ENCODE data around the gene PRKAA2.

The PRKAA2 gene

GRCh38 chr1:56648546-56648945, 3.4 kb downstream of the PRKAA2 start:
- TF ChIP-seq POU2F2 (IDR thresholded peaks at IDR 0.05; ENCODE audit: low read depth, low read length), result no peak
- no peak for DNase-seq (ENCODE audit: insufficient read length, low spot score)
- no peak for FAIRE-seq

GRCh38 chr1:56654126-56654923, 9.2 kb downstream of the PRKAA2 start:
- no peak for DNase-seq (ENCODE audit: insufficient read length, low spot score)
- no peak for FAIRE-seq
- TF ChIP-seq POLR2AphosphoS5 (IDR thresholded peaks at IDR 0.05; ENCODE audit: low read depth, low read length) (no peak), PAX5 (IDR thresholded peaks at IDR 0.05; ENCODE audit: insufficient read depth, low read length, severe bottlenecking) (no peak), SPI1 (IDR thresholded peaks at IDR 0.05; ENCODE audit: low read depth, low read length) (no peak), POLR2A (IDR thresholded peaks at IDR 0.05; ENCODE audit: low read depth, low read length) (no peak), POU2F2 (IDR thresholded peaks at IDR 0.05; ENCODE audit: low read depth, low read length) (no peak), TAF1 (IDR thresholded peaks at IDR 0.05; ENCODE audit: low read depth, low read length) (no peak)

- TF ChIP-seq POLR2AphosphoS5 (IDR thresholded peaks at IDR 0.05; ENCODE audit: low read depth, low read length) (no peak), POLR2A (IDR thresholded peaks at IDR 0.05; ENCODE audit: low read depth, low read length) (no peak), POU2F2 (IDR thresholded peaks at IDR 0.05; ENCODE audit: low read depth, low read length) (no peak), SPI1 (IDR thresholded peaks at IDR 0.05; ENCODE audit: low read depth, low read length) (no peak), PAX5 (IDR thresholded peaks at IDR 0.05; ENCODE audit: insufficient read depth, low read length, severe bottlenecking) (no peak), TAF1 (IDR thresholded peaks at IDR 0.05; ENCODE audit: low read depth, low read length) (no peak)
- DNase-seq (ENCODE audit: insufficient read length, low spot score), result no peak
- no peak for FAIRE-seq
These were observed 11.0 kb downstream of the PRKAA2 start for GRCh38 chr1:56655991-56656613.

DNA sequence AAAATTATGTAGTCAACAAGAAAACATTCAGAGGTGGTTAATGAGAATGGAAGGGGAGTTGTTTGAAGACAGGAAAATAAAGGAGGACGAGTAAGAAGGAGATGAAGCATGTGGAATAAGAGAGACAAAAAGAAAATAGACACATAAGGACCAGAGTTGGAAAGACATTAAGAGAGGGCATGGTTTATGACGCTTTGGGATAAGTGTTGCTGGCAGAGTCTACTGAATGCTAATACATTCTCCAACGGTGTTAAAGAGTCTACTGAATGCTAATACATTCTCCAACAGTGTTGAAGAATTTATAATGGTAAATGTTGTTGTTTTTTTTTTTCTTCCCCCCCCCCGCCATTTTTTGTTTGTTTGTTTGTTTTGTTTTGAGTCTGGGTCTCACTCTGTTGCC, 13.1 kb downstream of the PRKAA2 start:
- FAIRE-seq (no peak), DNase-seq (ENCODE audit: insufficient read length, low spot score) (no peak)
- TF ChIP-seq PAX5 (IDR thresholded peaks at IDR 0.05; ENCODE audit: insufficient read depth, low read length, severe bottlenecking), result no peak
- no peak for TF ChIP-seq POU2F2 (IDR thresholded peaks at IDR 0.05; ENCODE audit: low read depth, low read length)
- TF ChIP-seq POLR2AphosphoS5 (IDR thresholded peaks at IDR 0.05; ENCODE audit: low read depth, low read length), result no peak

- TF ChIP-seq POLR2A (IDR thresholded peaks at IDR 0.05; ENCODE audit: low read depth, low read length) (no peak), PAX5 (IDR thresholded peaks at IDR 0.05; ENCODE audit: insufficient read depth, low read length, severe bottlenecking) (no peak), POU2F2 (IDR thresholded peaks at IDR 0.05; ENCODE audit: low read depth, low read length) (no peak), POLR2AphosphoS5 (IDR thresholded peaks at IDR 0.05; ENCODE audit: low read depth, low read length) (no peak), TAF1 (IDR thresholded peaks at IDR 0.05; ENCODE audit: low read depth, low read length) (no peak), SPI1 (IDR thresholded peaks at IDR 0.05; ENCODE audit: low read depth, low read length) (no peak)
- no peak for DNase-seq (ENCODE audit: insufficient read length, low spot score)
- FAIRE-seq, result no peak
These were observed 15.2 kb downstream of the PRKAA2 start for GRCh38 chr1:56660293-56660692.

GRCh38 chr1:56663846-56664245, 18.7 kb downstream of the PRKAA2 start:
- DNase-seq (ENCODE audit: insufficient read length, low spot score) (no peak), FAIRE-seq (no peak)
- TF ChIP-seq POLR2A (IDR thresholded peaks at IDR 0.05; ENCODE audit: low read depth, low read length), result no peak
- TF ChIP-seq TAF1 (IDR thresholded peaks at IDR 0.05; ENCODE audit: low read depth, low read length), result no peak
- TF ChIP-seq POLR2AphosphoS5 (IDR thresholded peaks at IDR 0.05; ENCODE audit: low read depth, low read length), result no peak
- no peak for TF ChIP-seq SPI1 (IDR thresholded peaks at IDR 0.05; ENCODE audit: low read depth, low read length)
- TF ChIP-seq POU2F2 (IDR thresholded peaks at IDR 0.05; ENCODE audit: low read depth, low read length), result no peak
- TF ChIP-seq PAX5 (IDR thresholded peaks at IDR 0.05; ENCODE audit: insufficient read depth, low read length, severe bottlenecking), result no peak

GRCh38 chr1:56665384-56665783, 20.3 kb downstream of the PRKAA2 start:
- DNase-seq (ENCODE audit: insufficient read length, low spot score), result no peak
- FAIRE-seq, result no peak
- TF ChIP-seq PAX5 (IDR thresholded peaks at IDR 0.05; ENCODE audit: insufficient read depth, low read length, severe bottlenecking), result no peak
- no peak for TF ChIP-seq SPI1 (IDR thresholded peaks at IDR 0.05; ENCODE audit: low read depth, low read length)
- no peak for TF ChIP-seq TAF1 (IDR thresholded peaks at IDR 0.05; ENCODE audit: low read depth, low read length)
- TF ChIP-seq POU2F2 (IDR thresholded peaks at IDR 0.05; ENCODE audit: low read depth, low read length), result no peak
- no peak for TF ChIP-seq POLR2AphosphoS5 (IDR thresholded peaks at IDR 0.05; ENCODE audit: low read depth, low read length)
- no peak for TF ChIP-seq POLR2A (IDR thresholded peaks at IDR 0.05; ENCODE audit: low read depth, low read length)

DNA sequence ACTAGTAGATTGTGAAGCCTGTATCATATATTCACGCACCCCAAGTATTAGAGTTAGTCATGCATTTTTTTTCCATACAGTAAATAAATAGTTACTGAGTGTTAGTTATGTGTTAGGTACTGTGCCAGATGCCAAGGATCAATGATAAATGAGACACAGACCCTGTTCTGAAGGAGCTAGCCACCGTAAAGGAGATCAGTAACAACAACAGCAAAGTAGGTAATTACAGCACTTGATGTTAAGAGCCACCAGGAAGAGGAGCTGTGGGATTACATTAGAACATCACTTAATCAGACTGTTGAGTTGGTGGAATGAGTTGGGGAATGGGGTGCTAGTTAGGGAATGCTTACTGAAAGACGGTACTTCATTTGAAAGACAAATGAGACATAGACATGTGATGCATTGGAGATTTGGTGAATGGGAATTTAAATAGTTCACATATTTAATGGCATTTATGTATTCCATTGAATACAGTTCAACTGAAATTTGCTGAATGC, 21.0 kb downstream of the PRKAA2 start:
- no peak for TF ChIP-seq SPI1 (IDR thresholded peaks at IDR 0.05; ENCODE audit: low read depth, low read length)
- TF ChIP-seq TAF1 (IDR thresholded peaks at IDR 0.05; ENCODE audit: low read depth, low read length), result no peak
- TF ChIP-seq PAX5 (IDR thresholded peaks at IDR 0.05; ENCODE audit: insufficient read depth, low read length, severe bottlenecking), result no peak
- no peak for TF ChIP-seq POLR2AphosphoS5 (IDR thresholded peaks at IDR 0.05; ENCODE audit: low read depth, low read length)
- no peak for TF ChIP-seq POLR2A (IDR thresholded peaks at IDR 0.05; ENCODE audit: low read depth, low read length)
- TF ChIP-seq POU2F2 (IDR thresholded peaks at IDR 0.05; ENCODE audit: low read depth, low read length), result no peak
- no peak for DNase-seq (ENCODE audit: insufficient read length, low spot score)
- FAIRE-seq, result no peak

DNA sequence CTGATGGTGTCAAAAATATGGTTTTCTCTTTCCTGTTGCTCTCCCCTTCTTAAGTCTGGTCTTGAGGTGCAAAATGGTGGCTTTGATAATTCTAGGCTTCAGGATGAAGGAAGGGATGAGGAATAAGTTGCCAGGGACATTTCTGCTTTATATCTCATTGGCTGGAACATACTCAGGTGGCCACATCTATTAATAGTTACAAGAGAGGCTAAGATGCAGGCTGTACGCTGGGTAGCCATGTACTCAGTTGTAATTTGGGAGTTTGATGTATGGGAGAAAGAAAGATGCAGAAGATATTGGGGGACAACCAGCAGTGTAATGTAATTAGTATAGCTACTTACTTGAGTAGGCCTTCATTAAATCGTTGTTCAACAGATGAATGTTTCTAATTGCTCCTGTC, 25.2 kb downstream of the PRKAA2 start:
- TF ChIP-seq SPI1 (IDR thresholded peaks at IDR 0.05; ENCODE audit: low read depth, low read length) (no peak), POLR2AphosphoS5 (IDR thresholded peaks at IDR 0.05; ENCODE audit: low read depth, low read length) (no peak), POLR2A (IDR thresholded peaks at IDR 0.05; ENCODE audit: low read depth, low read length) (no peak), TAF1 (IDR thresholded peaks at IDR 0.05; ENCODE audit: low read depth, low read length) (no peak), POU2F2 (IDR thresholded peaks at IDR 0.05; ENCODE audit: low read depth, low read length) (no peak), PAX5 (IDR thresholded peaks at IDR 0.05; ENCODE audit: insufficient read depth, low read length, severe bottlenecking) (no peak)
- no peak for DNase-seq (ENCODE audit: insufficient read length, low spot score)
- FAIRE-seq, result no peak
